ENCODE measurements around the gene LYPLAL1. TPM values are rescaled to one million over a fixed set of nuclear protein-coding genes. Genes with fewer than 3 reads are reported as not detected.

The LYPLAL1 gene
- total and polyA plus RNA-seq, 4 donors, result 11.9 to 49.6 (median 32.8) TPM

DNA sequence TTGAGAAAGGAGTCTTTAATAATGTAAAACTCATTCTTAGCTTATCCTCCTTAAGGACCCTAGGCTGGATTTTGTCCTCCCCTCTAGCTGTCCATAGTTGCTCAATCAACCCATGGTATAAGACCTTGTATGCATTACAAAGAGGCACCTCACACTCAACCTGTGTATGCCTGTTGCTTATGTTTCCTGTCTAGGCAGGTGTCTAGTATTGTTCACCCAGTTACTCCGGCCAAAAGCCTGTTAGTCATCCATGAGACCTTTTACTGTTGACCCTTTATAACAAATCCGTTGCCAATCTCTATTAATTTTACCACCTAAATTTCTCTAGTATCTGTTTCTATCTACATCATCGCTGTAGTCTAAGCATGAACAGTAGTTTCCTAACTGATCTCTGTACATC is 3.7 kb downstream of the LYPLAL1 start:
- Histone ChIP-seq H3K9ac (ENCODE audit: insufficient read depth in 1 of 2, low read length in 2 of 2) (no peak overlapping the region), H3K4me1 (ENCODE audit: control insufficient read depth in 5 of 5, insufficient read depth in 5 of 5, low read length in 5 of 5) (peaks cover 0 to 24% (median 2%) of the 10 kb centered on the region in 5 donors), H3K36me3 (ENCODE audit: control insufficient read depth in 4 of 4, insufficient read depth in 4 of 4, low read length in 4 of 4) (peaks cover 3 to 23% (median 10%) of the 10 kb centered on the region in 4 donors), H3K27ac (ENCODE audit: low read depth in 1 of 2, low read length in 1 of 2) (peak overlapping the region in 1 of 2 donors; percentile 66), H3K4me3 (no peak overlapping the region), H3K9me3 (ENCODE audit: control insufficient read depth in 4 of 4, insufficient read depth in 3 of 4, low read length in 3 of 4) (peaks cover 0 to 2% (median under 1%) of the 10 kb centered on the region in 4 donors), H3K27me3 (ENCODE audit: control insufficient read depth in 3 of 3, insufficient read depth in 3 of 3, low read length in 2 of 3) (no peaks in the 10 kb centered on the region)
- 85 to 90% methylated on average over 3 of the region's 3 CpGs for WGBS, 2 donors
- no peak for TF ChIP-seq CTCF (IDR thresholded peaks at IDR 0.05; ENCODE audit: control extremely low read depth, extremely low read depth)
- DNase-seq (no peak), ATAC-seq (ENCODE audit: insufficient read depth, low FRiP score) (no peak)

DNA sequence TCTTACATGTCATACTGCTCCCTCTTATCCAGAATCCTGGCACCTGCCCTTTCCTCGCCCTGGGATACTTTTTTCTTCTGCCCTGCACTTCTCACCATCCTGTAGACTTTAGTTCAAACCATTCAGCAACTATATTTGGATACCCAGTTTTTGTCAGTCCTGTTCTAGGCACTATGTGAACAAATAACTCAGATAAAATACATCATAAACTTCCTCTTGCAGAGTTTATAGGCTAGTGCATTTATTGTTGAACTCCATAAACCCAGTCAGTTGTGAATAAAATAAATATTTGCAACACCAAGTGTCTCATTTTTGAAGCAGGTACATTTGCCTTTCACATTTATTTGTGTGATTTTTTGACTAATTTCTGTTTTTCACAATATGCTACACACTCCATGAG is 4.3 kb downstream of the LYPLAL1 start:
- Histone ChIP-seq H3K27ac (ENCODE audit: low read depth in 1 of 2, low read length in 1 of 2) (peak overlapping the region in 1 of 2 donors; percentile 64), H3K4me1 (ENCODE audit: control insufficient read depth in 5 of 5, insufficient read depth in 5 of 5, low read length in 5 of 5) (peaks cover 0 to 23% (median 2%) of the 10 kb centered on the region in 5 donors), H3K4me3 (no peak overlapping the region), H3K9me3 (ENCODE audit: control insufficient read depth in 4 of 4, insufficient read depth in 3 of 4, low read length in 3 of 4) (peaks cover 0 to under 1% (median 0%) of the 10 kb centered on the region in 4 donors), H3K9ac (ENCODE audit: insufficient read depth in 1 of 2, low read length in 2 of 2) (no peak overlapping the region), H3K36me3 (ENCODE audit: control insufficient read depth in 4 of 4, insufficient read depth in 4 of 4, low read length in 4 of 4) (peaks cover 3 to 23% (median 12%) of the 10 kb centered on the region in 4 donors), H3K27me3 (ENCODE audit: control insufficient read depth in 3 of 3, insufficient read depth in 3 of 3, low read length in 2 of 3) (no peaks in the 10 kb centered on the region)
- DNase-seq, result no peak
- WGBS, 2 donors, result 94 to 100% methylated on average over 1 of the region's 1 CpG
- no peak for TF ChIP-seq CTCF (IDR thresholded peaks at IDR 0.05; ENCODE audit: control extremely low read depth, extremely low read depth)
- no peak for ATAC-seq (ENCODE audit: insufficient read depth, low FRiP score)

- ATAC-seq (ENCODE audit: insufficient read depth, low FRiP score), result no peak
- Histone ChIP-seq H3K27ac (ENCODE audit: low read depth in 1 of 2, low read length in 1 of 2) (no peak overlapping the region), H3K36me3 (ENCODE audit: control insufficient read depth in 4 of 4, insufficient read depth in 4 of 4, low read length in 4 of 4) (peaks cover 3 to 30% (median 12%) of the 10 kb centered on the region in 4 donors), H3K4me1 (ENCODE audit: control insufficient read depth in 5 of 5, insufficient read depth in 5 of 5, low read length in 5 of 5) (peaks cover 0 to 21% (median 0%) of the 10 kb centered on the region in 5 donors), H3K9me3 (ENCODE audit: control insufficient read depth in 4 of 4, insufficient read depth in 3 of 4, low read length in 3 of 4) (no peaks in the 10 kb centered on the region), H3K9ac (ENCODE audit: insufficient read depth in 1 of 2, low read length in 2 of 2) (no peak overlapping the region), H3K27me3 (ENCODE audit: control insufficient read depth in 3 of 3, insufficient read depth in 3 of 3, low read length in 2 of 3) (no peaks in the 10 kb centered on the region), H3K4me3 (no peak overlapping the region)
- no peak for TF ChIP-seq CTCF (IDR thresholded peaks at IDR 0.05; ENCODE audit: control extremely low read depth, extremely low read depth)
- no peak for DNase-seq
Measured at GRCh38 chr1:219179293-219179692, 5.6 kb downstream of the LYPLAL1 start.

- Histone ChIP-seq H3K27ac (ENCODE audit: low read depth in 1 of 2, low read length in 1 of 2) (no peak overlapping the region), H3K36me3 (ENCODE audit: control insufficient read depth in 4 of 4, insufficient read depth in 4 of 4, low read length in 4 of 4) (peaks cover 3 to 24% (median 12%) of the 10 kb centered on the region in 4 donors), H3K27me3 (ENCODE audit: control insufficient read depth in 3 of 3, insufficient read depth in 3 of 3, low read length in 2 of 3) (no peaks in the 10 kb centered on the region), H3K9me3 (ENCODE audit: control insufficient read depth in 4 of 4, insufficient read depth in 3 of 4, low read length in 3 of 4) (no peaks in the 10 kb centered on the region), H3K4me1 (ENCODE audit: control insufficient read depth in 5 of 5, insufficient read depth in 5 of 5, low read length in 5 of 5) (peaks cover 0 to 13% (median 6%) of the 10 kb centered on the region in 5 donors), H3K9ac (ENCODE audit: insufficient read depth in 1 of 2, low read length in 2 of 2) (no peak overlapping the region), H3K4me3 (no peak overlapping the region)
- no peak for TF ChIP-seq CTCF (IDR thresholded peaks at IDR 0.05; ENCODE audit: control extremely low read depth, extremely low read depth)
- ATAC-seq (ENCODE audit: insufficient read depth, low FRiP score) (no peak), DNase-seq (no peak)
- WGBS, 2 donors, result 48 to 62% methylated on average over 1 of the region's 1 CpG
Measured at GRCh38 chr1:219184337-219184736, 10.7 kb downstream of the LYPLAL1 start.
